ENCODE results near the gene DTX2. TPM values are rescaled to one million over a fixed set of nuclear protein-coding genes. Genes with fewer than 3 reads are reported as not detected.
"Not testable (repeated sequence)": the region's sequence is repeated elsewhere in the genome, so short reads cannot be mapped to it uniquely, and the experiment has no call there.

Gene DTX2
- 100 to 1,000 TPM in 2 of 5 donors, 10 to 100 TPM in 3; 20.0 to 252 (median 57.1) TPM for total RNA-seq
- polyA plus RNA-seq, result 10 to 100 TPM; 27.2 to 46.3 (median 37.5) TPM
- long read RNA-seq, donor 1, result 0 reads
- long read RNA-seq, donor 2, partial matches to known transcripts, result 0 of 4 reads
- long read RNA-seq, donor 2, other reads (novel, unspliced or antisense), result 0 of 4 reads
- long read RNA-seq, donor 3, partial matches to known transcripts, result 0 of 5 reads
- long read RNA-seq, donor 3, other reads (novel, unspliced or antisense), result 0 of 5 reads
- long read RNA-seq, donor 4, result 0 reads
- long read RNA-seq, donor 5, partial matches to known transcripts, result 0 of 2 reads
- long read RNA-seq, donor 5, other reads (novel, unspliced or antisense), result 0 of 2 reads
- long read RNA-seq, donor 6, partial matches to known transcripts, result 0 of 7 reads
- long read RNA-seq, donor 6, other reads (novel, unspliced or antisense), result 0 of 7 reads
- long read RNA-seq, donor 7, partial matches to known transcripts, result 0 of 2 reads
- long read RNA-seq, donor 7, other reads (novel, unspliced or antisense), result 0 of 2 reads
- long read RNA-seq, donor 8, partial matches to known transcripts, result 0 of 5 reads
- long read RNA-seq, donor 8, other reads (novel, unspliced or antisense), result 0 of 5 reads
- long read RNA-seq, donor 9, partial matches to known transcripts, result 5 of 6 reads
- long read RNA-seq, donor 9, other reads (novel, unspliced or antisense), result 0 of 6 reads
- long read RNA-seq, donor 10, result 0 reads

GRCh38 chr7:76461464-76462101 is at the start of gene DTX2:
Gene DTX2, plus strand, starts transcription at chr7:76461709. Its CDS starts 18,801 bp downstream, at chr7:76480510.
- H3K36me3 ChIP-seq; H3K27me3 ChIP-seq; H3K9me3 ChIP-seq; intact Hi-C loops (cut with DNase I; ENCODE audit: low total_unique reads); DNase-seq: not testable (repeated sequence)
- 0 to 1% (median 0%) methylated on average over 12 to 17 of the region's 54 CpGs; no CpG with 5 or more reads in 2 of the 5 donors for WGBS, 5 donors
- H3K4me1 ChIP-seq, result peaks cover 2 to 22% (median 4%) of the 10 kb centered on the region in 4 donors
- H3K4me3 ChIP-seq, result peak within 1 kb of the TSS; percentile 44 to 59 (median 50)
- peak within 1 kb of the TSS; percentile 78 to 86 (median 83) for H3K27ac ChIP-seq

DNA sequence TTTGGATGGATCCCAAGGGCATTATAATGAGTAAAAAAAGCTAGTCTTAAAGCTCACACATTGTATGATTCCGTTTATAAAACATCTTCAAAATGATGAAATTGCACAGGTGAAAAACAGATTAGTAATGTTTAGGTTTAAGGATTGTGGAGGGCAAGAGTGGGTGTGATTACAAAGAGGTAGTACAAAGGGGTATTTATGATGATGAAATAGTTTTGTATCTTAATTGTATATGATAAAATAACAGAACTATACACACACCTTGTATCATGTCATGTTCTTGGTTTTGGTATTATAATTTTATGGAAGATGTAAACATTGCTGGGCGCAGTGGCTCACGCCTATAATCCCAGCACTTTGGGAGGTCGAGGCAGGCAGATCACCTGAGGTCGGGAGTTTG is 49.3 kb upstream of the DTX2 start:
- Histone ChIP-seq H3K9me3 (no peaks in the 10 kb centered on the region), H3K4me1 (no peaks in the 10 kb centered on the region), H3K27ac (no peak overlapping the region), H3K36me3 (no peaks in the 10 kb centered on the region), H3K27me3 (no peaks in the 10 kb centered on the region), H3K4me3 (no peak overlapping the region)
- intact Hi-C loops (cut with DNase I; ENCODE audit: low total_unique reads), result no loop called here
- TF ChIP-seq POLR2AphosphoS5 (IDR thresholded peaks at IDR 0.05), result no peak
- TF ChIP-seq CTCF (IDR thresholded peaks at IDR 0.05), result no peak
- TF ChIP-seq EP300 (IDR thresholded peaks at IDR 0.05), result no peak
- TF ChIP-seq POLR2A (IDR thresholded peaks at IDR 0.05), result no peak
- no peak for DNase-seq
- 75 to 86% (median 82%) methylated on average over 4 to 5 of the region's 5 CpGs for WGBS, 5 donors

DNA sequence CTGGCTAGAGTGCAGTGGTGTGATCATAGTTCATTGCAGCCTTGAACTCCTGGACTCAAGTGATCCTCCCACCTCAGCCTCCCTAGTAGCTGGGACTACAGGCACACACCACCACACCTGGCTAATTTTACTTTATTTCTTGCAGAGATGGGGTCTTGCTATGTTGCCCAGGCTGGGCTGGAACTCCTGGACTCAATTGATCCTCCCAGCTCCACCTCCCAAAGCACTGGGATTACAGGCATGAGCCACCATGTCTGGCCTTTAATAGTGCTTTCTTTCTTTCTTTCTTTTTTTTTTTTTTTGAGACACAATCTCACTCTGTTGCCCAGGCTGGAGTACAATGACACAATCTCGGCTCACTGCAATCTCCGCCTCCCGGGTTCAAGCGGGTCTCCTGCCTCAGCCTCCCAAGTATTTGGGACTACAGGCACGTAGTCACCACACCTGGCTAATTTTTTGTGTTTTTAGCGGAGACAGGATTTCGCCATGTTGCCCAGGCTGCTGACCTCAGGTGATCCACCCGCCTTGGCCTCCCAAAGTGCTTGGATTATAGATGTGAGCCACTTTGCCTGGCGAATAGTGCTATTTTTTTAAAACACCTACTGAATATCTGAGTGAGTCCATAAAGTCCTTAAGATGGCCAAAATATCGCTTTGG is 43.7 kb upstream of the DTX2 start:
- not testable (repeated sequence) for H3K27me3 ChIP-seq

GRCh38 chr7:76421097-76421496 is 40.4 kb upstream of the DTX2 start:
- H3K4me1 ChIP-seq; H3K36me3 ChIP-seq; DNase-seq; H3K9me3 ChIP-seq; H3K4me3 ChIP-seq; H3K27ac ChIP-seq; intact Hi-C loops (cut with DNase I; ENCODE audit: low total_unique reads): not testable (repeated sequence)
- H3K27me3 ChIP-seq, result peaks cover 0 to 29% (median 0%) of the 10 kb centered on the region in 3 donors
- WGBS, 5 donors, result 89 to 92% (median 90%) methylated on average over 6 of the region's 6 CpGs

More for the DNA sequence above, 43.7 kb upstream of the DTX2 start:
- WGBS, 5 donors, result 91 to 94% (median 93%) methylated on average over 9 to 10 of the region's 10 CpGs
- H3K27ac ChIP-seq; H3K4me3 ChIP-seq; H3K36me3 ChIP-seq; intact Hi-C loops (cut with DNase I; ENCODE audit: low total_unique reads); DNase-seq; H3K4me1 ChIP-seq; H3K9me3 ChIP-seq: not testable (repeated sequence)

DNA sequence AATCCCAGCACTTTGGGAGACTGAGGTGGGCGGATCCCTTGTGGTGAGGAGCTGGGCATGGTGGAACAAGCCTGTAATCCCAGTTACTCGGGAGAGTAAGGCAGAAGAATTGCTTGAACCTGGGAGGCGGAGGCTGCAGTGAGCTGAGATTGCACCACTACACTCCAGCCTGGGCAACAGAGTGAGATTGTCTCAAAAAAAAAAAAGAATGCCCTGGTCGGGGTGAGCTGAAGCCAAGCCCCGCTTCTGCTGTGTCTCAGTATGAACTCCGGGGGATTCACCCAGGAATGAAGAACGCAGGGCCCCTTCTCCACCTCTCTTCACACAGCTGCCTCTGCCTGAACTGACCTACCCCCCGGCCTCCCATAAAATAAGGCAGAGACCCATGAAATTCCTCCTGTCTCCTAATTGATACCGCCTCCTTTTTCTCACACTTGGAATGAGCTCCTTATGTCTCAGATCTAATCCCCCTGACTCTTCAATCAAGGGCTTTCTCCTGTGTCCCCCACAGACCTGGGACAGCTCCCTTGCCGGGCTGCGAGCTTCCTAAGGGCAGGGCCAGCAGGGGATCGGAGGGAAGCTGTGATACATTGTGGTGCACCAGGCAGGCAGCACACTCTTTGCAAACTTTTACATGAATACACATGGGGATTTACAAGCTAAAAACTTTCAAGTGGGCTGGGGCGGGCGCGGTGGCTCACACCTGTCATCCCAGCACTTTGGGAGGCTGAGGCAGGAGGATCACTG is 37.7 kb upstream of the DTX2 start:
- Histone ChIP-seq H3K27me3 (peaks cover 0 to 29% (median 0%) of the 10 kb centered on the region in 3 donors), H3K36me3 (no peaks in the 10 kb centered on the region), H3K27ac (no peak overlapping the region), H3K9me3 (no peaks in the 10 kb centered on the region), H3K4me1 (peaks cover 0 to 5% (median 0%) of the 10 kb centered on the region in 4 donors), H3K4me3 (no peak overlapping the region)
- no peak for DNase-seq
- no peak for TF ChIP-seq POLR2A (IDR thresholded peaks at IDR 0.05)
- TF ChIP-seq EP300 (IDR thresholded peaks at IDR 0.05), result no peak
- no peak for TF ChIP-seq POLR2AphosphoS5 (IDR thresholded peaks at IDR 0.05)
- TF ChIP-seq CTCF (IDR thresholded peaks at IDR 0.05), result no peak
- intact Hi-C loops (cut with DNase I; ENCODE audit: low total_unique reads), result no loop called here
- WGBS, 5 donors, result 63 to 76% (median 66%) methylated on average over 15 of the region's 15 CpGs

All from stomach (tissue), 19 donors.